ENCODE results near the gene RASGRF1.

RASGRF1 gene

DNA sequence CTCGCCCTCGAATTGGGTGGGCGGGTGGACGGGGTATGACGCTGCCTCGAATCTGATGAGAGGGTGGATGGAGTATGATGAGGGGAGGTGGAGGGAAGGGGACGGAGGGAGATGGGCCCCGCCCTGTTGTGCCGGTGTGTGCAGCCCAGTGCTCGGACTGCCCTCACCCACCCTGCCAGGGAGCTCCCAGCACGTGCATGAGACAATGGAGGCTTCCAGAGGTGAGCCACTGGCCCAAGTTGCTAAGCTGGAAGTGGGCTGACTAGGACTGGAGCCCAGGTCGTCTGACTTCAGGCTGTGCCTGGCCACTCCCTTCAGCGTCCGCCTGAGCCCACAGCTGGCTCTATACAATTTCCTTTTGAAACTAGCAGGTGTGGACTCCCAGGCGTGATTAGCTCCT lies 98.7 kb downstream of the RASGRF1 start:
- no peak overlapping the region for H3K27ac ChIP-seq
- TF ChIP-seq, protein P1, sequence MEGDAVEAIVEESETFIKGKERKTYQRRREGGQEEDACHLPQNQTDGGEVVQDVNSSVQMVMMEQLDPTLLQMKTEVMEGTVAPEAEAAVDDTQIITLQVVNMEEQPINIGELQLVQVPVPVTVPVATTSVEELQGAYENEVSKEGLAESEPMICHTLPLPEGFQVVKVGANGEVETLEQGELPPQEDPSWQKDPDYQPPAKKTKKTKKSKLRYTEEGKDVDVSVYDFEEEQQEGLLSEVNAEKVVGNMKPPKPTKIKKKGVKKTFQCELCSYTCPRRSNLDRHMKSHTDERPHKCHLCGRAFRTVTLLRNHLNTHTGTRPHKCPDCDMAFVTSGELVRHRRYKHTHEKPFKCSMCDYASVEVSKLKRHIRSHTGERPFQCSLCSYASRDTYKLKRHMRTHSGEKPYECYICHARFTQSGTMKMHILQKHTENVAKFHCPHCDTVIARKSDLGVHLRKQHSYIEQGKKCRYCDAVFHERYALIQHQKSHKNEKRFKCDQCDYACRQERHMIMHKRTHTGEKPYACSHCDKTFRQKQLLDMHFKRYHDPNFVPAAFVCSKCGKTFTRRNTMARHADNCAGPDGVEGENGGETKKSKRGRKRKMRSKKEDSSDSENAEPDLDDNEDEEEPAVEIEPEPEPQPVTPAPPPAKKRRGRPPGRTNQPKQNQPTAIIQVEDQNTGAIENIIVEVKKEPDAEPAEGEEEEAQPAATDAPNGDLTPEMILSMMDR (conservative IDR thresholded peaks at IDR 0.05) = no peak
- no peak for TF ChIP-seq ZFX (IDR thresholded peaks at IDR 0.05)

DNA sequence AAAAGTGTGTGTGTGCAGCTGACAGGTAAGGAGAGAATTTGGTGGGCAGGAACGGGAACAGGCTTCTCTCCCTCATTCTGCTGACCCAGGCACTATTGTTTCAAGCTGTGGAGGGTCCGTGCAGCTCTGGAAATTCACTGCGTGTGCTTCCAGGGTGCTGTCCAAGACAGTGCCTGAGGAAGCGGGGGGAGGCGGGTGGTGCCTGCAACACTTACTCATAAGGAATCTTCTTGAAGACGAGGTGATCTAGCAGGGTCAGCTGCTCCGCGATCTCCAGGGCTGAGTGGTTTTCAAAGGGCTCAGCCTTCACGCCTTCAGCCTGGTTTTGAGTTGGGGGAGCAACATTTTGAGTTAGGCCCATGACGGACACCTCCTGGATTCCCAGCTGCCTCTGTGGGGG lies 99.1 kb downstream of the RASGRF1 start:
- TF ChIP-seq, protein P1 (conservative IDR thresholded peaks at IDR 0.05) = no peak
- no peak for TF ChIP-seq ZFX (IDR thresholded peaks at IDR 0.05)
- no peak overlapping the region for H3K27ac ChIP-seq

DNA sequence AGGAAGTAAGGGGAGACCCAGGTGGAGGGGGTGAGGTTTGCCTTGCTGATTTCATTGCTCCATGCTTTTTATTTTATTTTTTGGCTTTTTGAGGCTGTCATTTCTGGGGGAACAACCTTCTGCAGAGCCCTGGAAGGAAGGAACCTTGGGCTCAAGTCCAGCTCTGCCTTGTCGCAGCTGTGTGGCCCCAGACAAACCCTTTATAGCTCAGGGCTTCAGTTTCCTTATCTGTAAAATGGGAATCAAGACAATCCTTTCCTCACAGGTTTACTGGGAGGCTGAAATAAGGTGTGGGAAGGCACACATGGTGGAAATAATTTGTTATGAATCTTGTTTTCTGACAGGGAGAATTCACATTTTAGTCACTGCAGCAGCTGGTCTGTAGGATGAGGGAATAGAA lies 100.3 kb downstream of the RASGRF1 start:
- no peak for TF ChIP-seq ZFX (IDR thresholded peaks at IDR 0.05)
- TF ChIP-seq, protein P1 (conservative IDR thresholded peaks at IDR 0.05) = no peak
- no peak overlapping the region for H3K27ac ChIP-seq

DNA sequence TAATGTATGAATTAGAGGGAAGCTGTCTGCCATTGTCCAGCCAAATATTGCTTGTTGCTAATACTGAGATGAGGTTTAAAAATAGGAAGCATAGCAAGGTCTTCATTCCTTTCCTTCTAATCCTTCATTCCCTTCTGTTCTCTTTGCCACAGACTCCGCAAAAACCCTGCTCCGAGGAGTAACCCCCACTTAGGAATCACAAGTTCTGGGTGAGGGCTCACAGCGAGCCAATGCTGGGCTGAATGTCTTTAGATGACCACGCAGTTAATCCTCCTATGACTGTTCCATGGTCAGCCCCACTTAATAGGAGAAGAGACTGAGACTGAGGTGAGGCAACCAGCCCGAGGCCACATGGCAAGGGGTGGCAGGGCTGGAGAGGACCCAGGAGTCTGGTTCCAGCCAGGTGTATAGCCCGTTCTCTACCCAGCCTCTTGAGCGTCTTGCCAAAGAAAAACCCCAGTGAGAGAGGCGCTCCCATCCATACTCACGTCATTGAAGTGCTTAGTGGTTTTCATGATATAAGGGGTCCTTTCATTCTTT lies 100.8 kb downstream of the RASGRF1 start:
- H3K27ac ChIP-seq = no peak overlapping the region
- TF ChIP-seq, protein P1 (conservative IDR thresholded peaks at IDR 0.05) = no peak
- no peak for TF ChIP-seq ZFX (IDR thresholded peaks at IDR 0.05)

DNA sequence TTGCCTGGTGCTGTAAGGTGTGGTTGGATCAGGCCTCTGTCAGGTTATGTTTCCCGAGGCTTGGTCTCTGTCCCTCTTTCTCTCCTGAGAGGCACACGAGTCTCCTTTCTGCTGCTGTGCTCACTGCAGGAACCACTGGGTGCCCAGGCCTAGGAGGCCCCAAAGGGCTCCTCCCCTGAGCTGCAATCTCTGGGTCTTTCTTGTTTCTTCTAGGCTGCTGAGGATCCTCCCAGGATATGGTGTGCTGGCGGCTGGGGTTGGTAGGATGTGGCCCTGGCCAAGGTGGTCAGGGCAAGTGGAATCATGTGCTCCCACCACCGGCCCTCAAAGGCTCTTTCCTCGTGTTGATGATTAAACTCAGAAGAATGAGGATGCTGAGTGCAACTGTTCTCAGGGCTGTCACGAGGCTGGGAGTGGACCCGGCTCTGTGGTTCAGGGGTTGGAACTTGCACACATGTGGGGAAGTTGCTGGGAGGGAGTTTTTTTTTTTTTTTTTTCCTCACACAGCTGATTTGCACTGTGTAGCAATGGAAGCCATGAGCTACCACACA lies 102.1 kb downstream of the RASGRF1 start:
- TF ChIP-seq, protein P1 (conservative IDR thresholded peaks at IDR 0.05) = no peak
- no peak for TF ChIP-seq ZFX (IDR thresholded peaks at IDR 0.05)
- H3K27ac ChIP-seq = no peak overlapping the region

DNA sequence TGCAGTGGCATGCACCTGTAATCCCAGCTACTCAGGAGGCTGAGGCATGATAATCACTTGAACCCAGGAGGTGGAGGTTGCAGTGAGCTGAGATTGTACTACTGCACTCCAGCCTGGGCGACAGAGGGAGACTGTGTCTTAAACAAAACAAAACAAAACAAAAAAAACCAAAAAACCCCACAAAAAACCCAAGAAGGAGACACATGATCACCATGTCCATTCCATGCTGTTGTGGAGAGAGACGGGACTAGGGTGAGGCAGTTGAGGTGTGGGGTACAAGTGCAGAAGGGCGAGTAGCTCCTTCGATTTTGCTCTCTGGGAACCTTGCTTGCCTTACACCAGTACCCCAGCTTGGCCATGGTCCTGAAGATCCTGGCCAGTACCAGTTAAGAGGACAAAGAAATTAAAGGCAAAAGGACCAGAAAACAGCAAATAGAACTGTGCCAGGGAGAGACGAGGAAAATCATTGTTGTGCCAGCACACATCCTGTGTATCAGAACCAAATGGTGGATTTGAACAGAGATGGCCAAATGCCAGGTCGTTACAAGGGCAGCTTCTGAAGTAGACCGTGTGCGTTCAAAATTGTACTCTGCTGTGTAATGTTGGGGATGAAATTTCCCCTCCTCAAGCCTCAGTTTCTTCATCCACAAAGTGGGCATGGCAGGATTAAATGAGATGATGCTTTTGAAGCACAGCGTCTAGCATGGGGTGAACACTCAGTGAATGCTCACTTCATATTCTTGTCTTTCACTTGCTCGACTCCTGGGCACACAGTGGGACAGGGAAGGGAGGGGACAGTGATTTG lies 102.8 kb downstream of the RASGRF1 start:
- TF ChIP-seq, protein P1 (conservative IDR thresholded peaks at IDR 0.05) = no peak
- TF ChIP-seq ZFX (IDR thresholded peaks at IDR 0.05) = no peak
- H3K27ac ChIP-seq = no peak overlapping the region

DNA sequence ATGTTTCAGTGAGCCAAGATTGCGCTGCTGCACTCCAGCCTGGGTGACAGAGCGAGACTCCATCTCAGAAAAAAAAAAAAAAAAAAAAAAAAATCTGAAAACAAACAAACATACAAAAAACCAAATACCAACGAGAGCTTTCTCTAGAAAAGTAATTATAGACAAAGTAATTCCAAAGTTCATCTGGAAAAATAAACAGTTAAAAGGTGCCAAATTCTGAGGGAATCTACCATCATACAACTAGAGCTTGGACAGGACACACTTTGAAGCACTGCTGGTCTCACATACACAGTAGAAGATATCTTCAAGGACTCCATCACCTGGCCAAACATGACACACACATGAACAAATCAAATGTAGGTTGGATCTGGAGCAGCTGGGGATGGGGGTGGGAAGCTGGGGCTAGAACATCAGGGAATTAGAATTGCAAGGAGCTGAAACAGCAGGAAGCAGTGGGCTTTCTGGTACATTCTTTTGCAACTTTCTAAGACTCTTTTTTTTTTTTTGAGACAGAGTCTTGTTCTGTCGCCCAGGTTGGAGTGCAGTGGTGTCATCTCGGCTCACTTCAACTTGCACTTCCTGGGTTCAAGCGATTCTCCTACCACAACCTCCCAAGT lies 104.6 kb downstream of the RASGRF1 start:
- no peak overlapping the region for H3K27ac ChIP-seq
- TF ChIP-seq ZFX (IDR thresholded peaks at IDR 0.05) = no peak
- TF ChIP-seq, protein P1 (conservative IDR thresholded peaks at IDR 0.05) = no peak

Data from C4-2B (cell line).